Ishikawa (cell line): ENCODE results near the gene IFI27L1.

Source experiments
- CEBPB ChIP-seq: IDR thresholded peaks from 2 replicates; pipeline ENCODE4 v1.6.1; 2012
- CREB1 ChIP-seq: IDR thresholded peaks from 2 replicates; pipeline ENCODE4 v1.6.1; 2012; ENCODE audit warnings: low read depth
- EGR1 ChIP-seq: IDR thresholded peaks from 2 replicates; pipeline ENCODE4 v1.6.1; 2012
- EP300 ChIP-seq: IDR thresholded peaks from 2 replicates; pipeline ENCODE4 v1.6.1; 2012; ENCODE audit warnings: borderline replicate concordance
- FOXM1 ChIP-seq: IDR thresholded peaks from 2 replicates; pipeline ENCODE4 v1.6.1; 2012; ENCODE audit warnings: low read depth, borderline replicate concordance
- NFIC ChIP-seq: IDR thresholded peaks from 2 replicates; pipeline ENCODE4 v1.6.1; 2012
- RAD21 ChIP-seq: IDR thresholded peaks from 2 replicates; pipeline ENCODE4 v1.6.1; 2012; ENCODE audit warnings: low read depth
- TAF1 ChIP-seq: IDR thresholded peaks from 2 replicates; pipeline ENCODE4 v1.6.1; 2012; ENCODE audit warnings: low read depth, mild to moderate bottlenecking
- TCF12 ChIP-seq: IDR thresholded peaks from 2 replicates; pipeline ENCODE4 v1.6.1; 2012; ENCODE audit warnings: low read depth
- TEAD4 ChIP-seq: IDR thresholded peaks from 2 replicates; pipeline ENCODE4 v1.6.1; 2012
- YY1 ChIP-seq: IDR thresholded peaks from 2 replicates; pipeline ENCODE4 v1.6.1; 2012; ENCODE audit warnings: low read depth
- ZBTB7A ChIP-seq: IDR thresholded peaks from 2 replicates; pipeline ENCODE4 v1.6.1; 2012; ENCODE audit warnings: low read depth
- TF ChIP-seq, protein P1 (sequence below): IDR thresholded peaks from 2 replicates; pipeline ENCODE4 v1.6.1; 2012
- TF ChIP-seq, protein P2 (sequence below): IDR thresholded peaks from 2 replicates; pipeline ENCODE4 v1.6.1; 2012; ENCODE audit warnings: low read depth, mild to moderate bottlenecking
- TF ChIP-seq, protein P3 (sequence below): IDR thresholded peaks from 2 replicates; pipeline ENCODE4 v1.6.1; 2012

The IFI27L1 gene

DNA sequence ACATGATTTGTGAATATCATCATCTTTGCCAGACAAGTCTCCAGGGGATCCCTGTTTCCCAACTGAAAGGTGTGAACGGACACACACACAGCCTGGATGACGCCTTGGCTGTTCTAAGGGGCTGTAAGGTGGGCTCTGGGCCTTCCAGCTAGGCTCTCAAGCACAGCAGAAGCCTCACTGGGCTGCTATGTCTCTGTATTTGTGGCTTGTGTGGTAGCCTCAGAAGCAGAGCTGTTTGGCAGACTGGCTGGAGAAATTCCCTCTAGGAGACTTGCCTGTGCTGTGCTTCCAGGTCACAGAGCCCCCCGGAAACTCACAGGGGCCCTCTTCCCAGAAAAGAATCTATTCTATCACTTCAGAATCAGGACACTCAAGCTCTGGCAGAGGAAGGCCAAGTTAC is 33.5 kb upstream of the IFI27L1 start:
- TF ChIP-seq CEBPB (no peak), EGR1 (no peak), TCF12 (no peak), TEAD4 (no peak), CREB1 (no peak), ZBTB7A (no peak), NFIC (no peak), FOXM1 (no peak), EP300 (no peak), YY1 (no peak), RAD21 (no peak), TAF1 (no peak)
- TF ChIP-seq, protein P1, sequence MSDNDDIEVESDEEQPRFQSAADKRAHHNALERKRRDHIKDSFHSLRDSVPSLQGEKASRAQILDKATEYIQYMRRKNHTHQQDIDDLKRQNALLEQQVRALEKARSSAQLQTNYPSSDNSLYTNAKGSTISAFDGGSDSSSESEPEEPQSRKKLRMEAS, result no peak
- TF ChIP-seq, protein P2, sequence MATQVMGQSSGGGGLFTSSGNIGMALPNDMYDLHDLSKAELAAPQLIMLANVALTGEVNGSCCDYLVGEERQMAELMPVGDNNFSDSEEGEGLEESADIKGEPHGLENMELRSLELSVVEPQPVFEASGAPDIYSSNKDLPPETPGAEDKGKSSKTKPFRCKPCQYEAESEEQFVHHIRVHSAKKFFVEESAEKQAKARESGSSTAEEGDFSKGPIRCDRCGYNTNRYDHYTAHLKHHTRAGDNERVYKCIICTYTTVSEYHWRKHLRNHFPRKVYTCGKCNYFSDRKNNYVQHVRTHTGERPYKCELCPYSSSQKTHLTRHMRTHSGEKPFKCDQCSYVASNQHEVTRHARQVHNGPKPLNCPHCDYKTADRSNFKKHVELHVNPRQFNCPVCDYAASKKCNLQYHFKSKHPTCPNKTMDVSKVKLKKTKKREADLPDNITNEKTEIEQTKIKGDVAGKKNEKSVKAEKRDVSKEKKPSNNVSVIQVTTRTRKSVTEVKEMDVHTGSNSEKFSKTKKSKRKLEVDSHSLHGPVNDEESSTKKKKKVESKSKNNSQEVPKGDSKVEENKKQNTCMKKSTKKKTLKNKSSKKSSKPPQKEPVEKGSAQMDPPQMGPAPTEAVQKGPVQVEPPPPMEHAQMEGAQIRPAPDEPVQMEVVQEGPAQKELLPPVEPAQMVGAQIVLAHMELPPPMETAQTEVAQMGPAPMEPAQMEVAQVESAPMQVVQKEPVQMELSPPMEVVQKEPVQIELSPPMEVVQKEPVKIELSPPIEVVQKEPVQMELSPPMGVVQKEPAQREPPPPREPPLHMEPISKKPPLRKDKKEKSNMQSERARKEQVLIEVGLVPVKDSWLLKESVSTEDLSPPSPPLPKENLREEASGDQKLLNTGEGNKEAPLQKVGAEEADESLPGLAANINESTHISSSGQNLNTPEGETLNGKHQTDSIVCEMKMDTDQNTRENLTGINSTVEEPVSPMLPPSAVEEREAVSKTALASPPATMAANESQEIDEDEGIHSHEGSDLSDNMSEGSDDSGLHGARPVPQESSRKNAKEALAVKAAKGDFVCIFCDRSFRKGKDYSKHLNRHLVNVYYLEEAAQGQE, result no peak
- TF ChIP-seq, protein P3, sequence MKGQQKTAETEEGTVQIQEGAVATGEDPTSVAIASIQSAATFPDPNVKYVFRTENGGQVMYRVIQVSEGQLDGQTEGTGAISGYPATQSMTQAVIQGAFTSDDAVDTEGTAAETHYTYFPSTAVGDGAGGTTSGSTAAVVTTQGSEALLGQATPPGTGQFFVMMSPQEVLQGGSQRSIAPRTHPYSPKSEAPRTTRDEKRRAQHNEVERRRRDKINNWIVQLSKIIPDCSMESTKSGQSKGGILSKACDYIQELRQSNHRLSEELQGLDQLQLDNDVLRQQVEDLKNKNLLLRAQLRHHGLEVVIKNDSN, result no peak

DNA sequence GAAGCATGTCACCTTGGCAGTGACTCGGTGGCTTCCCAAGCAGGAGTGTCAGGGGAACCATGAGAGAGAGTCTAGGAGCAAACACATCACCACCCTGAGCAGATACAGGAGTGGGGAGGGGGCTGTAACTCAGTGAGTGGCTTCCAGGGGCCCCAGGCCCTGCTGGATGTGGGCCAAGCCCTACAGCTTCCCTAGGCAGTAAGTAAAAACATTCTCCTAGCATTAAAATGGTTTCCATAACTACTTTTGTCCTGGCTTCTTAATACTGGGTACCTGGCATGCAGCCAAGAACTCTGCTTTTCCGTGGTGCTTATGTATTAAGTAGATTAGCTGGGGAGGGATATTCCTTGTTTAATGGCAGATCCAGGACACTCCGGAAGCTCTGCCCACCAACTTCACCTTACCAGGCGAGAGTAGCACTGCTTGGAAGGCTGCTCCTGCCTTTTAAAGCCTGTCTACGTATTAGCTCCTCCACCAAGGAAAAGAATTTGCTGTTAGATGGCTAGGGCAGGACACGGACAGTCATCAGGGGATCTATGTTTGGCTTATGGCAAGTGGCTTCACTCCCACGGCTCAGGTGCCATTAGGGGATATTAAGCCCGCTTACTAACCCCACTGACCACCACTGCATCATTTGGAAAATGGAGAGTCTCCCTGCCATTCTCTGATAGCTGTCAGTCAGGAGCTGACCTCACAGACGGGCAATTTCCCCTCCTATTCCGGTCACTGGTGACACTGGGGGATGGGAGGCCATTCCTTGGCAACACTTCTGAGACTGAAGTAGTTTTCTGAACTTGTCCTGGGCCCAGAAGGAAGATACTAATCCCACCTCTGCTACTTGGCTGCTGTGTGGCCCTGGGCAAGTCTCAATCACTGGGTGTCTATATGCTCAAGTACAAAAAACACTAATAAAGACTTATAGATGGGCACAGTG is 32.2 kb upstream of the IFI27L1 start:
- no peak for TF ChIP-seq EP300
- no peak for TF ChIP-seq TAF1
- TF ChIP-seq YY1, result no peak
- TF ChIP-seq EGR1, result no peak
- TF ChIP-seq CEBPB, result no peak
- TF ChIP-seq NFIC, result peak; percentile 51
- TF ChIP-seq RAD21, result no peak

DNA sequence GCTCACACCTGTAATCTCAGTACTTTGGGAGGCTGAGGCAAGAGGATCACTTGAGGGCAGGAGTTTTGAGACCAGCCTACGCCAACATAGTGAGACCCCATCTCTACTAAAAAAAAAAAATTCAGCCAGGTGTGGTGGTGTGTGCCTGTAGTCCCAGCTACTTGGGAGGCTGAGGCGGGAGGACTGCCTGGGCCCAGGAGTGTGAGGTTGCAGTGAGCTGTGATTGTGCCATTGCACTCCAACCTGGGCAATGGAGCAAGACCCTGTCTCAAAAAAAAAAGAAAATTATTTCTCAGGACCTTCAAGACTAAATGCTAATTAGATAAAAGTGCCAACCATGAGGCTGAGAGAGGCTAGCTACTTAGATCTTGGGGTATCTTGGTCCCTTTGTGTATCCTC is 31.5 kb upstream of the IFI27L1 start:
- TF ChIP-seq CEBPB (no peak), EP300 (no peak), CREB1 (no peak), NFIC (no peak), ZBTB7A (no peak), FOXM1 (no peak)
- TF ChIP-seq, protein P1, result no peak
- TF ChIP-seq, protein P2, result no peak

DNA sequence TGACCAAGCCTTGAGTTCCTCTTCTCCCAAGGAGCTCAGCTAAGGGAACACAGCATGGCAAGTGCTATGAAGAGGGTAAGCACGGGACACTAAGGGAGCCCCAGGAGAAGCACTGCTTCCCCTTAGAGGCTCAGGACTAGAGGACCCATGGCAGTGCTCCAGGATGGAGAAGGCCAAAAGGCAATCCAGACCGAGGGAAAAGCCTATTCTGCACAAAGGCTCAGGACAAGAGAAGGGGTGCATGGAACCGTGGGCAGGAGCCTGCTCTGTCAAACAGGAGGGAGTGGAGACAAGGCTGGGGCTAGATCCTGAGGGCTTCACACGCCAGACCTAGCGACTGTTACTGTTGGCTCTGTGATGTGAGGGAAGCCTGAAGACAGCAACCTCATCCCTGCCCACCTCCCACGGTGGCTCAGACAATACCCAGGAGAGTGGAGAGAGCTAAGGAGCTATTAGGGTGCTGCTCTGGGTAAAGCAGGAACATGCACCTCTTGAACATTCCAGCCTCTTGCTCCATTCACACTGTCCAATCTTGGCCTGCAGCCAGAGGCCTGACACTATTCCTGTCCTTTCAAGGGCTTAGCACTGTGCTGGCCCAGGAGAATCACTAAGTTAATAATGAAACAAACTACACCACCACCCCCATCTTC is 30.8 kb upstream of the IFI27L1 start:
- TF ChIP-seq RAD21 (no peak), ZBTB7A (no peak), TEAD4 (no peak), EP300 (no peak), NFIC (no peak), CREB1 (no peak), YY1 (no peak)
- TF ChIP-seq, protein P1, result no peak

DNA sequence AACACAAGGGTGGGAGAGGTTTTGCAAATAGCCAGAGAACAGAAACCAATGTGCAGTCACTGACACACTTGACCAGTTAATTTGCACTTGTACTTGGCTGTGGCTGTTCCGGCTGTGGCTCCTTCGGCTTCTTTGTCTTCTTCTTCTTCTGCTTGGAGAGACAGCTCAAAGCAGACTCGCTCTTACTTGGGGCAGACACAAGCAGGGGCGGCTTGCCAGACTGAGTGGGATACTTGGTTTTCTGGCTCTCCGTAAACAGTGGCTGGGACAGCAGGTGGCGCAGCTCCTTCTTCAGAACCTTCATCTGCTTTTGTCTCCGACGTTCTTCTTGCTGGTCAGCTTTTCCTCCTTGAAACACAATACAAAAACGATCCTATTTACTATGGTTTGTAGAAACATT is 30.0 kb upstream of the IFI27L1 start:
- no peak for TF ChIP-seq TEAD4
- TF ChIP-seq, protein P2, result no peak
- 0 out of 2 replicates have a peak, but pooled peaks have one; percentile 11 for TF ChIP-seq RAD21
- no peak for TF ChIP-seq EP300
- TF ChIP-seq, protein P1, result no peak
